RWPE2 (cell line): ENCODE results near the gene TMEM108.

Experiments used
- ATAC-seq: fragments of 200-7000 bp; cut with Tn5 transposase; 3 replicates; pipeline ENCODE4 v1.9.1; 2021; ENCODE audit warnings: low read depth
- DNase-seq: peaks from one replicate; pipeline ENCODE4 v3.0.0-alpha.2; 2020; ENCODE audit warnings: low spot score
- H3K27ac ChIP-seq: fragments of 450-650 bp; 2 replicates; pipeline ENCODE4 v1.5.1; 2017; ENCODE audit warnings: mild to moderate bottlenecking; ENCODE audit not compliant: poor library complexity, severe bottlenecking
- H3K27me3 ChIP-seq: fragments of 250-450 bp; sonication (Bioruptor Pico); 2 replicates; pipeline ENCODE4 v1.5.1; 2021; ENCODE audit warnings: mild to moderate bottlenecking, moderate library complexity; ENCODE audit not compliant: insufficient read depth, poor library complexity, severe bottlenecking
- H3K36me3 ChIP-seq: fragments of 250-450 bp; sonication (Bioruptor Pico); 2 replicates; pipeline ENCODE4 v1.5.1; 2020; ENCODE audit warnings: low read depth, mild to moderate bottlenecking, moderate library complexity
- H3K4me1 ChIP-seq: fragments of 250-450 bp; sonication (Bioruptor Pico); 2 replicates; pipeline ENCODE4 v1.5.1; 2021; ENCODE audit warnings: mild to moderate bottlenecking, moderate library complexity; ENCODE audit not compliant: insufficient read depth, poor library complexity, severe bottlenecking
- H3K4me3 ChIP-seq: fragments of 250-450 bp; sonication (Bioruptor Pico); 2 replicates; pipeline ENCODE4 v1.5.1; 2021; ENCODE audit warnings: mild to moderate bottlenecking, moderate library complexity; ENCODE audit not compliant: severe bottlenecking
- H3K9me3 ChIP-seq: fragments of 250-450 bp; sonication (Bioruptor Pico); 2 replicates; pipeline ENCODE4 v1.5.1; 2021; ENCODE audit warnings: mild to moderate bottlenecking, moderate library complexity; ENCODE audit not compliant: severe bottlenecking
- TF ChIP-seq, protein P1 (sequence below): fragments of 450-650 bp; IDR thresholded peaks from one replicate; pipeline ENCODE4 v1.5.1; 2017; ENCODE audit warnings: mild to moderate bottlenecking, moderate library complexity; ENCODE audit not compliant: poor library complexity, severe bottlenecking

The TMEM108 gene

DNA sequence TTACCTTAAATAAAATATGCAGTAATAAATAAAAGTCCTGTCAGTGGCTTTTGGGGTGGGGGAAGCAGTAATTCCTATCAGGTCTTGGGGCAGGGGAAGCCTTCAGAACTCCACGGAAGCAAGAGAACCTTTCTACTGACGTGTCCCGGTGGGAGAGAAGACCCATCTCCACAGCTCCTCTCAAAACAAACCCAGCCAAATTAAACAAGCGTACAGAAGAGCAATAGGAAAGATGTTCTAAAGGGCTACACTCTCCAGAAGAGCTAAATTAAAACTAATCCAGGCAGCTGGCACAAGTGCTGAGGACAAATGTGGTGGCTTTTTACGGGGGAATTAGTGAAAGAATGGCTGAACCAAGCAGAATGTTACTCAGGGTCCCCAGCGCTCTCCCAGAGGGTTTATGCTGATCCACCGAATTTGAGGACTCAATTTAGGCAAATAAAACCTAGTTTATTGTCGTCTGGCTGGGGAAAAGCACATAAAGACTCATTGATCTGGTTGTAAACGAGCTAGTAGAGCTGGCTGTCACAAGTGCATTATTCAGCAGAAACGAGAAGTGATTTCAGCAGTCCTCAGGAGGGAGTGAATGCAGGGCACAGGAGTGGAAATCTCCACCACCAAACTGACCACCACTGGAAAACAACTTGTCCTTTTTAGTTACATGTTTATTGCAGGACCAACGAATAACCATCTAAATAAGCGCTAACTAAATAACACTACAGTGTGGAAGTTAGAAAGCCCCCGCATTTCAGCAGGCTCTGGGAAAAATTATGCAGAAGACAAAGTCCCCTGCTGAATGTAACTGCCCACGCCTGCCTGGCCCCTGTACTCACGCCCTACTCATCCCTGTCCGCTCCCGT lies 375.2 kb downstream of the TMEM108 start:
- no peak overlapping the region for H3K4me3 ChIP-seq
- H3K4me1 ChIP-seq = no peaks in the 10 kb centered on the region
- no peaks in the 10 kb centered on the region for H3K36me3 ChIP-seq
- no peak for DNase-seq
- H3K9me3 ChIP-seq = no peaks in the 10 kb centered on the region
- peak; percentile 69 for ATAC-seq
- TF ChIP-seq, protein P1, sequence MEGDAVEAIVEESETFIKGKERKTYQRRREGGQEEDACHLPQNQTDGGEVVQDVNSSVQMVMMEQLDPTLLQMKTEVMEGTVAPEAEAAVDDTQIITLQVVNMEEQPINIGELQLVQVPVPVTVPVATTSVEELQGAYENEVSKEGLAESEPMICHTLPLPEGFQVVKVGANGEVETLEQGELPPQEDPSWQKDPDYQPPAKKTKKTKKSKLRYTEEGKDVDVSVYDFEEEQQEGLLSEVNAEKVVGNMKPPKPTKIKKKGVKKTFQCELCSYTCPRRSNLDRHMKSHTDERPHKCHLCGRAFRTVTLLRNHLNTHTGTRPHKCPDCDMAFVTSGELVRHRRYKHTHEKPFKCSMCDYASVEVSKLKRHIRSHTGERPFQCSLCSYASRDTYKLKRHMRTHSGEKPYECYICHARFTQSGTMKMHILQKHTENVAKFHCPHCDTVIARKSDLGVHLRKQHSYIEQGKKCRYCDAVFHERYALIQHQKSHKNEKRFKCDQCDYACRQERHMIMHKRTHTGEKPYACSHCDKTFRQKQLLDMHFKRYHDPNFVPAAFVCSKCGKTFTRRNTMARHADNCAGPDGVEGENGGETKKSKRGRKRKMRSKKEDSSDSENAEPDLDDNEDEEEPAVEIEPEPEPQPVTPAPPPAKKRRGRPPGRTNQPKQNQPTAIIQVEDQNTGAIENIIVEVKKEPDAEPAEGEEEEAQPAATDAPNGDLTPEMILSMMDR = no peak
- peaks cover 6% of the 10 kb centered on the region for H3K27me3 ChIP-seq
- no peak overlapping the region for H3K27ac ChIP-seq

DNA sequence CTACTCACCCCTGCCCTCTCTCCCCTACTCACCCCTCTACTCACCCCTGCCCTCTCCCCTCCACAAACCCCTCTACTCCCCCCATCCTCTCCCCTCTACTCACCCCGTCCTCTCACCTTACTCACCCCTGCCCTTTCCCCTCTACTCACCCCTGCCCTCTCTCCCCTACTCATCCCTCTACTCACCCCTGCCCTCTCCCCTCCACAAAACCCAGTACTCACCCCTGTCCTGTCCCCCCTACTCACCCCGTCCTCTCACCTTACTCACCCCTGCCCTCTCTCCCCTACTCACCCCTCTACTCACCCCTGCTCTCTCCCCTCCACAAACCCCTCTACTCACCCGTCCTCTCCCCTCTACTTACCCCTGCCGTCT lies 375.8 kb downstream of the TMEM108 start:
- DNase-seq (no peak), ATAC-seq (no peak)
- Histone ChIP-seq H3K4me1 (no peaks in the 10 kb centered on the region), H3K9me3 (no peaks in the 10 kb centered on the region), H3K36me3 (no peaks in the 10 kb centered on the region), H3K27me3 (peaks cover under 1% of the 10 kb centered on the region), H3K27ac (no peak overlapping the region), H3K4me3 (no peak overlapping the region)
- TF ChIP-seq, protein P1 = no peak

DNA sequence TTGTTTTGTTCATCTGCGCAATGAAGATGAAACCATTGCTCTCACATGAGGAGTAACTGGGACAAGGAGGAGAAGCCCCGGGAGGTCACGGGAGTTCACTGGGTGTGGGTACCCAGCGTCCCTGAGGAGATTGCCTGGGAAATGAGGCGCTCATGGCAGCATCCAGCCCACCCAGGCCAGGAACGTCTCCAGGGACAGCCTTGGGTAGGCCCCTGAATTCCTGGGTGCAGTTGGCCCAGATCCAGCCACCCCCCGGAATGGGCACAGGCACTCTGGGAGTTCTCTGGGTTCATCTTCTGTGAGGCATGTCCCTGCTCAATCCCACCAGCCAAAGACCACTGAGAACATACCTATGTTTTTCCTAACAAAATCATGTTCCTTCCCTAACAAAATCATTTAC lies 380.2 kb downstream of the TMEM108 start:
- Histone ChIP-seq H3K4me3 (no peak overlapping the region), H3K27me3 (peaks cover 5% of the 10 kb centered on the region), H3K36me3 (no peaks in the 10 kb centered on the region), H3K27ac (no peak overlapping the region), H3K4me1 (no peaks in the 10 kb centered on the region), H3K9me3 (no peaks in the 10 kb centered on the region)
- TF ChIP-seq, protein P1 = no peak
- DNase-seq (no peak), ATAC-seq (no peak)

DNA sequence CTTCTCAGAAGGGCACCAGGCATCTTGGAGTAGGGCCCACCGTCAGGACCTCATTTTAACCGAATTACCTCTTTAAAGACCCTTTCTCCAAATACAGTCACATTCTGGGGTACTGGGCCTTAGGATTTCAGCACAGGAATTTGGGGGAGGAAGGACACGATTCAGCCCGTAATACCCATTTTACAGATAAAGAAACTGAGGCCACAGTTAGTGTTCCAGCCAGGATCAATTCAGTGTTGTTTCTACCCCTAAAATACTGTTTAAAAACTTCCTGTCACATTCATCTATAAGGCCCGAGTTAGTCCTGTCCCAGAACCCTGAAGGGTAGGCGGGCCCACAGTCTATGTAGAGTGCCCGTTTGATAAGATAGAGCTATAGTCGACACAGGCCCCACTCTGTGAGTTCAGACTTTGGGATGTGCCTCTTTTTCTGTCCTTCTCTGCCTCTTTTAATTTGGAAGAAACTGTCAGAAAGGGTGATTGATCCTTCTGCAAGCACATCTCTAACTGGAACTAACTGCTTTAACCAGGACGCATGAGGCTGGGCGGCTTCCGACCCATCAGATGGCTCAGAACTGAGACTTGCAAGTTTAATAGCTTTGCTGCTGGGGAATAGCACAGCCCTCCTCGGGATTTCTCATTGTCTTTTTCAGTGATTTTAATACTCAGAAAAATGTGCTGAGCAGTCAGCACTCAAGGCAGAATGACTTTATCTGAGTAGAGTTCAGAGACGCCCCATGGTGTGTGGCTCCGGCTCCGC lies 381.1 kb downstream of the TMEM108 start:
- ATAC-seq = no peak
- Histone ChIP-seq H3K4me1 (no peaks in the 10 kb centered on the region), H3K36me3 (no peaks in the 10 kb centered on the region)

More for the DNA sequence above, 381.1 kb downstream of the TMEM108 start:
- Histone ChIP-seq H3K27ac (no peak overlapping the region), H3K27me3 (peaks cover 5% of the 10 kb centered on the region), H3K9me3 (no peaks in the 10 kb centered on the region), H3K4me3 (no peak overlapping the region)
- DNase-seq = no peak
- TF ChIP-seq, protein P1 = no peak
